Uterus (tissue), 2 donors: ENCODE measurements around the gene DNAJC21.

Source experiments
- POLR2A ChIP-seq, 2 donors: fragments of 450-650 bp; IDR thresholded peaks; one replicate each; pipeline ENCODE4 v1.6.1; 2016; ENCODE audit warnings: antibody characterized with exemption in 2 of 2, mild to moderate bottlenecking in 1 of 2, moderate library complexity in 1 of 2
- TF ChIP-seq, protein P1 (sequence below), 4 experiments: fragments of 200-600 bp in 2 of 4; fragments of 450-650 bp in 2 of 4; sonication (generic) in 2 of 4; IDR thresholded peaks; one replicate each; pipeline ENCODE4 v1.5.1; 2016 to 2019; ENCODE audit warnings: antibody characterized with exemption in 4 of 4, mild to moderate bottlenecking in 2 of 4, moderate library complexity in 1 of 4

DNA sequence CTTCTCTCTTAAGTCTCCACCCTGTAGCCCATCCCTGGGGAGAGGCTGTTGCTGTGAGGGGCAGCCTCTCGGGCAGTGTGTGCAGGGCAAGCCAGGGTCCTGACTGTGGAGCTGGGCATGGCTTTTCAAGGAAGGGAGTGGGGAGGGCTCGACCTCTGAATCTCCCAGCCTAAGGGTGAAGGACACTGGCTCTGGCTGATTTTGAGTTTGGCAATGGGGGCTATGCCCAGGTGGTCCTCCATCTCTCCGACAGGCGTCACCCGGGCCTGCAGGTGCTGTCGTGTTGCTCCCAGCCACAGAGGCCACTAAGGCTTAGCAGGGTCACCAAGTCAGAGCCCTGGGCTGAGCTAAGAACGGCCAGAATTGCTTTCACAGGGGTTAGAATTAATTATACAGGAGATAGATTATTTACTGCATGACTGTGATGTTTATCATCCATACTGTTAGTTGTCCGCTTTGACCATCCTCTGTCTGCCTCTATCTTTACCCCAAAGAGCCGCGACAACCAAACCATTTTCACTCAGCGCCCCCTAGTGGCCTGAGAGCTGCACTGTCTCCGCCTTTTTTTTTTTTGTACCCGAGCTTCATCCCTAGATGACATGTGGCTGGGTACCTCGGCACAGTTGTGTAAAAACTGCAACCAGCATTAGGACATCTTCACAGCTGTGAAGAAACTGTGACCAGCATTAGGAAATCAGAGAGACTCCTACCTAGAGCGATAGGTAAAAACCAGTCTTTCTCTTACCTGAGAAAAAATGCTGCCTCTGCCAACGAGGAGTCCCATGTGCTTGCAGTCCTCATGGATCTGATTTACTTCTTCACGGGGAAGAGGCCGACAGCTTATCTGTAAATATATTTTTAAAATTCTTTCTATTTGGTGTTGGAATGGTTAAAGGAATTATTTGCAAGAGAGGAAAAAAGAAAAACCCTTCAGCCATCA, 73.9 kb downstream of the DNAJC21 start:
- TF ChIP-seq, protein P1, sequence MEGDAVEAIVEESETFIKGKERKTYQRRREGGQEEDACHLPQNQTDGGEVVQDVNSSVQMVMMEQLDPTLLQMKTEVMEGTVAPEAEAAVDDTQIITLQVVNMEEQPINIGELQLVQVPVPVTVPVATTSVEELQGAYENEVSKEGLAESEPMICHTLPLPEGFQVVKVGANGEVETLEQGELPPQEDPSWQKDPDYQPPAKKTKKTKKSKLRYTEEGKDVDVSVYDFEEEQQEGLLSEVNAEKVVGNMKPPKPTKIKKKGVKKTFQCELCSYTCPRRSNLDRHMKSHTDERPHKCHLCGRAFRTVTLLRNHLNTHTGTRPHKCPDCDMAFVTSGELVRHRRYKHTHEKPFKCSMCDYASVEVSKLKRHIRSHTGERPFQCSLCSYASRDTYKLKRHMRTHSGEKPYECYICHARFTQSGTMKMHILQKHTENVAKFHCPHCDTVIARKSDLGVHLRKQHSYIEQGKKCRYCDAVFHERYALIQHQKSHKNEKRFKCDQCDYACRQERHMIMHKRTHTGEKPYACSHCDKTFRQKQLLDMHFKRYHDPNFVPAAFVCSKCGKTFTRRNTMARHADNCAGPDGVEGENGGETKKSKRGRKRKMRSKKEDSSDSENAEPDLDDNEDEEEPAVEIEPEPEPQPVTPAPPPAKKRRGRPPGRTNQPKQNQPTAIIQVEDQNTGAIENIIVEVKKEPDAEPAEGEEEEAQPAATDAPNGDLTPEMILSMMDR (IDR thresholded peaks at IDR 0.05): peak; percentile 42 to 83 (median 60)
- no peak for TF ChIP-seq POLR2A (IDR thresholded peaks at IDR 0.05)
